GM12801 (cell line): ENCODE data around the gene DVL1.

Experiments used
- CTCF ChIP-seq: IDR thresholded peaks from one replicate; pipeline ENCODE4 v1.5.1; 2011; ENCODE audit warnings: control low read depth; ENCODE audit not compliant: insufficient read length; ENCODE audit errors: extremely low read depth

DVL1 gene

DNA sequence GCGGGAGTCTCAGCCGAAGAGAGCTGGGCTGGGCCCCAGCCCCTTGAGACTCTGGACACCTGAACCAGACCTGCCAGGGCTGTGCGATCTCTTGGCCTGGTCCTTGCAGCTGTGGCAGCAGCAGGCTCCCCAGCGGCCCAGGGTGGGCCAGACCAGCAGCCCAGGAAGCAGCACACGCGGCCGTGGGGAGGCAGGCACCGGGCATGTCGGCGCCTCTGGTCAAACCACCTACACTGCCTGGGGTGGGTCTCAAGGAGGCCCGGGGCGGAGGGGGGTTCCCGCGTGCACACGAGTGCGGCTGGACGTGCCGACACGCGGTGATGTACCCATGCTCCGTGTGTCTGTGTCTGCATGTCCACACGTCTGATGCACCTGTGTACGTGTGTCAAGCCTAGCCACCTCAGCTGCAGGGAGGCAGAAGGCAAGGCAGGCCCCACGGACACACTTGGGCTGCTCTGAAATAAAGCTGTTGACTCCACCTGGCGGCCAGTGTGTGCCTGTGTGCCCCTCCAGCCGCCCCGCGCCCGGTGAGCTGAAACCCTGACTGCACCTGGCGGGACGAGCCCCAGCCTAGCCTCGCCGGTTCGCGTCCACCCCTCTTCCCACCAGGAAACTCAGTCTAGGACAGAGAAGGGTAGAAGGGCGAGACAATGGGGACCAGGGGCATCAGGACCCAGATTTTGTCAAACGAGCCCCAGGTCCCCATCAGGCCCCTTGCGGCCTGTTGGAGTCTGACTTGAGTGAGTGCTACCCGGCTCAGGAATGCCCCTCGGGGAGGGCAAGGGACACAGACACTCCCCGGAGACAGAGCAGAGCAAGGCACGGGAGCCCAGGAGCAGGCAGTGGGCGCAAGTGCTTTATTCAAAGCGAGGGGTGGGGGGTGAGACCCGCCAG lies 57.4 kb downstream of the DVL1 start:
- no peak for TF ChIP-seq CTCF

DNA sequence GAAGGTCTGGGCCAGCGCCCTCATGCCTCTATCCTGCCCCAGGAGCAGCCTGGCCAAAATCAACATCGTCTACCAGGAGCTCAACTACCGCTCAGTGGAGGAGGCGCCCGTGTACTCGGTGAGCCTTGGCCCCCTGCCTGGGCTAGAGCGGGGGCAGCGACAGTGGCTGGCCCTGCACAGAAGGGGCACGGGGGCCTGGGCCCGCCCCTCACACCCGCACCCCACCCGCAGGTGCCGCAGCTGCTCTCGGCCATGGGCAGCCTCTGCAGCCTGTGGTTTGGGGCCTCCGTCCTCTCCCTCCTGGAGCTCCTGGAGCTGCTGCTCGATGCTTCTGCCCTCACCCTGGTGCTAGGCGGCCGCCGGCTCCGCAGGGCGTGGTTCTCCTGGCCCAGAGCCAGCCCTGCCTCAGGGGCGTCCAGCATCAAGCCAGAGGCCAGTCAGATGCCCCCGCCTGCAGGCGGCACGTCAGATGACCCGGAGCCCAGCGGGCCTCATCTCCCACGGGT lies 58.1 kb downstream of the DVL1 start:
- TF ChIP-seq CTCF: no peak

DNA sequence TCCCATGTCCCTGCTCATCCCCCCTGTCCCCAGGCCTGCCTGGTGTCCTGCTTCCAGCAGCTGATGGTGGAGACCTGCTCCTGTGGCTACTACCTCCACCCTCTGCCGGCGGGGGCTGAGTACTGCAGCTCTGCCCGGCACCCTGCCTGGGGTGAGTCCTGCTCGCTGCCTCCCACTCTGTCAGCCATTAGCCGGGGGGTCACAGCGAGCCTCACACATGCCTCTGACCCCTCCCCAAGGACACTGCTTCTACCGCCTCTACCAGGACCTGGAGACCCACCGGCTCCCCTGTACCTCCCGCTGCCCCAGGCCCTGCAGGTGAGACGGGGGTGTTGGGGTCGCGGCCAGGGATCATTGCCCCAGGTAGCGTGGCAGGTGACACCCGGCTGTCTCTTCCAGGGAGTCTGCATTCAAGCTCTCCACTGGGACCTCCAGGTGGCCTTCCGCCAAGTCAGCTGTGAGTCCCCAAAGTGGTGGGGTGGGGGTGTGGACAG lies 58.9 kb downstream of the DVL1 start:
- no peak for TF ChIP-seq CTCF

DNA sequence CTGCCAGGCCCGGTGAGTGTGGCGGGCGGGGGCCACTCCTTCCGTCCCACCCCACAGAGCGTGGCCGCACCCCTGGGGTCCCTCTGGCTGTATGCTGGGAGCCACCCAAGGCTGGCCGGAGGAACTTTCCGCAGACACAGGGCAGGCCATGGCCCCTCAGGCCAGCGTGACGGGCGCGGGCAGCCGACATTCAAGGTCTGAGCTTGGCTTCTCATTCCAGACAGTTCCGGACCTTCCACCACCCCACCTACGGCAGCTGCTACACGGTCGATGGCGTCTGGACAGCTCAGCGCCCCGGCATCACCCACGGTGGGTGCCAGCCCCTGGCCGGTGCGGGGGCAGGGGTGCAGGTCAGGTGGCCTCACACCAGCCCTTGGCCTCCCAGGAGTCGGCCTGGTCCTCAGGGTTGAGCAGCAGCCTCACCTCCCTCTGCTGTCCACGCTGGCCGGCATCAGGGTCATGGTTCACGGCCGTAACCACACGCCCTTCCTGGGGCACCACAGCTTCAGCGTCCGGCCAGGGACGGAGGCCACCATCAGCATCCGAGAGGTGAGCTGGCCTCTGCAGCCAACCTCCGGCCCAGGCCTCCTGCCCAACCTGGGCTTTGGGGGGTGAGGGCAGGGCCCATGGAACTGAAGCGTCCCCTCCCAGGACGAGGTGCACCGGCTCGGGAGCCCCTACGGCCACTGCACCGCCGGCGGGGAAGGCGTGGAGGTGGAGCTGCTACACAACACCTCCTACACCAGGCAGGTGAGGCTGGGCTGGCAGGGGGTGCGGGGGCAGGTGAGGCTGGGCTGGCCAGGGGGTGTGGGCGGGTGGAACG lies 61.7 kb downstream of the DVL1 start:
- no peak for TF ChIP-seq CTCF

- no peak for TF ChIP-seq CTCF
Observed at GRCh38 chr1:1286313-1287261, 62.6 kb downstream of the DVL1 start.

GRCh38 chr1:1285611-1286311 lies 63.5 kb downstream of the DVL1 start:
- TF ChIP-seq CTCF: no peak
